Peyer's patch (tissue), 4 donors: ENCODE data around the gene CPNE9. TPM values are rescaled to one million over a fixed set of nuclear protein-coding genes. Genes with fewer than 3 reads are reported as not detected.

Experiments used
- DNase-seq, 3 donors: peaks; one replicate each; pipeline ENCODE4 v3.0.0-alpha.2; 2017 to 2019
- H3K27ac ChIP-seq, 4 donors: fragments of 200-600 bp; sonication (generic); one replicate each; pipeline ENCODE4 v1.5.1; 2016 to 2019
- H3K27me3 ChIP-seq, 2 donors: fragments of 200-600 bp; sonication (generic); one replicate each; pipeline ENCODE4 v1.5.1; 2019
- H3K36me3 ChIP-seq, 3 donors: fragments of 200-600 bp; sonication (generic); one replicate each; pipeline ENCODE4 v1.5.1; 2016 to 2019
- H3K4me1 ChIP-seq, 4 donors: fragments of 200-600 bp; sonication (generic); one replicate each; pipeline ENCODE4 v1.5.1; 2016 to 2019
- H3K4me3 ChIP-seq, 4 donors: fragments of 200-600 bp; sonication (generic); 1 replicate in 3 of 4; 2 replicates in 1 of 4; pipeline ENCODE4 v1.5.1; 2016 to 2019; ENCODE audit warnings: mild to moderate bottlenecking in 1 of 4
- H3K9me3 ChIP-seq, 4 donors: fragments of 200-600 bp; sonication (generic); one replicate each; pipeline ENCODE4 v1.5.1; 2016 to 2019; ENCODE audit warnings: mild to moderate bottlenecking in 1 of 4
- POLR2A ChIP-seq, 2 donors: fragments of 450-650 bp; IDR thresholded peaks; one replicate each; pipeline ENCODE4 v1.5.1; 2017; ENCODE audit warnings: antibody characterized with exemption in 2 of 2, mild to moderate bottlenecking in 2 of 2, moderate library complexity in 2 of 2
- total RNA-seq, 4 donors: library from RNA; depleted of rRNA; stranded (reverse); fragments of >200 nt; gene quantifications; one replicate each; pipeline ENCODE4 v1.1.0, GENCODE V29; 2016
- TF ChIP-seq, protein P1 (sequence below), 6 experiments: fragments of 450-650 bp in 4 of 6; fragments of 200-600 bp in 2 of 6; sonication (generic) in 1 of 6; IDR thresholded peaks; one replicate each; pipeline ENCODE4 v1.5.1; 2017 to 2019; ENCODE audit warnings: antibody characterized with exemption in 6 of 6, mild to moderate bottlenecking in 3 of 6, moderate library complexity in 1 of 6

Gene CPNE9
- total RNA-seq, 4 donors from 2014 or later, result not detected

DNA sequence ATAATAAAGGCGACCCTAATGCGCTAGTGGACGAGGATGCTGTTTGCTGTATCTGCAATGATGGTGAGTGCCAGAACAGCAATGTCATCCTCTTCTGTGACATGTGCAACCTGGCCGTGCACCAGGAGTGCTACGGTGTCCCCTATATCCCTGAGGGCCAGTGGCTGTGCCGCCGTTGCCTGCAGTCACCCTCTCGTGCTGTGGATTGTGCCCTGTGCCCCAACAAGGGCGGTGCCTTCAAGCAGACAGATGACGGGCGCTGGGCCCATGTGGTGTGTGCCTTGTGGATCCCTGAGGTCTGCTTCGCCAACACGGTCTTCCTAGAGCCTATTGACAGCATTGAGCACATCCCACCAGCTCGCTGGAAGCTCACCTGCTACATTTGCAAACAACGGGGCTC, 35.5 kb downstream of the CPNE9 start:
- Histone ChIP-seq H3K27ac (no peak overlapping the region), H3K36me3 (peaks cover 0 to 100% (median 6%) of the 10 kb centered on the region in 3 donors), H3K4me1 (no peaks in the 10 kb centered on the region), H3K9me3 (no peaks in the 10 kb centered on the region), H3K27me3 (no peaks in the 10 kb centered on the region), H3K4me3 (no peak overlapping the region)
- TF ChIP-seq POLR2A (IDR thresholded peaks at IDR 0.05), result no peak
- TF ChIP-seq, protein P1, sequence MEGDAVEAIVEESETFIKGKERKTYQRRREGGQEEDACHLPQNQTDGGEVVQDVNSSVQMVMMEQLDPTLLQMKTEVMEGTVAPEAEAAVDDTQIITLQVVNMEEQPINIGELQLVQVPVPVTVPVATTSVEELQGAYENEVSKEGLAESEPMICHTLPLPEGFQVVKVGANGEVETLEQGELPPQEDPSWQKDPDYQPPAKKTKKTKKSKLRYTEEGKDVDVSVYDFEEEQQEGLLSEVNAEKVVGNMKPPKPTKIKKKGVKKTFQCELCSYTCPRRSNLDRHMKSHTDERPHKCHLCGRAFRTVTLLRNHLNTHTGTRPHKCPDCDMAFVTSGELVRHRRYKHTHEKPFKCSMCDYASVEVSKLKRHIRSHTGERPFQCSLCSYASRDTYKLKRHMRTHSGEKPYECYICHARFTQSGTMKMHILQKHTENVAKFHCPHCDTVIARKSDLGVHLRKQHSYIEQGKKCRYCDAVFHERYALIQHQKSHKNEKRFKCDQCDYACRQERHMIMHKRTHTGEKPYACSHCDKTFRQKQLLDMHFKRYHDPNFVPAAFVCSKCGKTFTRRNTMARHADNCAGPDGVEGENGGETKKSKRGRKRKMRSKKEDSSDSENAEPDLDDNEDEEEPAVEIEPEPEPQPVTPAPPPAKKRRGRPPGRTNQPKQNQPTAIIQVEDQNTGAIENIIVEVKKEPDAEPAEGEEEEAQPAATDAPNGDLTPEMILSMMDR (IDR thresholded peaks at IDR 0.05), result no peak
- no peak for DNase-seq

- Histone ChIP-seq H3K4me1 (no peaks in the 10 kb centered on the region), H3K27me3 (no peaks in the 10 kb centered on the region), H3K36me3 (peaks cover 0 to 100% (median 8%) of the 10 kb centered on the region in 3 donors), H3K4me3 (no peak overlapping the region), H3K27ac (no peak overlapping the region), H3K9me3 (no peaks in the 10 kb centered on the region)
- no peak for DNase-seq
- no peak for TF ChIP-seq POLR2A (IDR thresholded peaks at IDR 0.05)
- TF ChIP-seq, protein P1 (IDR thresholded peaks at IDR 0.05), result no peak
Observed at GRCh38 chr3:9742560-9742959, 38.9 kb downstream of the CPNE9 start.

DNA sequence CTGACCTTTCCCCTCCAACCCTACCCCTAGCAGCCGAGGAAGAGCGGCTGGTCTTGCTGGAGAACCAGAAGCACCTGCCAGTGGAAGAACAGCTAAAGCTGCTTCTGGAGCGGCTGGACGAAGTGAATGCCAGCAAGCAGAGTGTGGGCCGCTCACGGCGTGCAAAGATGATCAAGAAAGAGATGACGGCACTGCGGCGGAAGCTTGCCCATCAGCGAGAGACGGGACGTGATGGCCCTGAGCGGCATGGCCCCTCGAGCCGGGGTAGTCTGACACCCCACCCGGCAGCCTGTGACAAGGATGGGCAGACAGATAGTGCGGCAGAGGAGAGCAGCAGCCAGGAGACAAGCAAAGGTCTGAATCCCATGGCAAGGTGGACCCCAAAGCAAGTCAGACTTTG, 39.9 kb downstream of the CPNE9 start:
- Histone ChIP-seq H3K4me3 (no peak overlapping the region), H3K36me3 (peaks cover 0 to 99% (median 8%) of the 10 kb centered on the region in 3 donors), H3K27ac (no peak overlapping the region), H3K9me3 (no peaks in the 10 kb centered on the region), H3K4me1 (no peaks in the 10 kb centered on the region), H3K27me3 (no peaks in the 10 kb centered on the region)
- no peak for TF ChIP-seq POLR2A (IDR thresholded peaks at IDR 0.05)
- TF ChIP-seq, protein P1 (IDR thresholded peaks at IDR 0.05), result no peak
- no peak for DNase-seq

DNA sequence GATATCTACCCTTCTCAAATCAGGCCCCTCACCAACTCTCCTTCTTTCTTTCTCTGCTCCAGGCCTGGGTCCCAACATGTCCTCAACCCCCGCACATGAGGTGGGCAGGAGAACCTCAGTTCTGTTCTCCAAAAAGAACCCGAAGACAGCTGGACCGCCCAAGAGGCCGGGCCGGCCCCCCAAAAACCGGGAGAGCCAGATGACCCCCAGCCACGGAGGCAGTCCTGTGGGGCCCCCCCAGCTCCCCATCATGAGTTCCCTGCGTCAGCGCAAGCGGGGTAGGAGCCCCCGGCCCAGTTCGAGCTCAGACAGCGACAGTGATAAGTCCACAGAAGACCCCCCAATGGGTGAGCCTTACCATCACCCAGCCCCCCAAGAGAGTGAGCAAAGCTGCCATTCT, 40.5 kb downstream of the CPNE9 start:
- H3K27ac ChIP-seq, result no peak overlapping the region
- no peak for TF ChIP-seq POLR2A (IDR thresholded peaks at IDR 0.05)
- TF ChIP-seq, protein P1 (IDR thresholded peaks at IDR 0.05), result no peak
- no peaks in the 10 kb centered on the region for H3K27me3 ChIP-seq
- no peak overlapping the region for H3K4me3 ChIP-seq
- no peak for DNase-seq
- H3K4me1 ChIP-seq, result peaks cover 0 to 5% (median 2%) of the 10 kb centered on the region in 4 donors
- peaks cover 0 to 93% (median 8%) of the 10 kb centered on the region in 3 donors for H3K36me3 ChIP-seq
- H3K9me3 ChIP-seq, result no peaks in the 10 kb centered on the region

- H3K9me3 ChIP-seq, result no peaks in the 10 kb centered on the region
- peaks cover 0 to 79% (median 7%) of the 10 kb centered on the region in 3 donors for H3K36me3 ChIP-seq
- no peak overlapping the region for H3K4me3 ChIP-seq
- DNase-seq, result no peak
- TF ChIP-seq, protein P1 (IDR thresholded peaks at IDR 0.05), result no peak
- no peak for TF ChIP-seq POLR2A (IDR thresholded peaks at IDR 0.05)
- H3K4me1 ChIP-seq, result peaks cover 3 to 6% (median 4%) of the 10 kb centered on the region in 4 donors
- no peak overlapping the region for H3K27ac ChIP-seq
- no peaks in the 10 kb centered on the region for H3K27me3 ChIP-seq
Observed at GRCh38 chr3:9745521-9745920, 41.9 kb downstream of the CPNE9 start.

DNA sequence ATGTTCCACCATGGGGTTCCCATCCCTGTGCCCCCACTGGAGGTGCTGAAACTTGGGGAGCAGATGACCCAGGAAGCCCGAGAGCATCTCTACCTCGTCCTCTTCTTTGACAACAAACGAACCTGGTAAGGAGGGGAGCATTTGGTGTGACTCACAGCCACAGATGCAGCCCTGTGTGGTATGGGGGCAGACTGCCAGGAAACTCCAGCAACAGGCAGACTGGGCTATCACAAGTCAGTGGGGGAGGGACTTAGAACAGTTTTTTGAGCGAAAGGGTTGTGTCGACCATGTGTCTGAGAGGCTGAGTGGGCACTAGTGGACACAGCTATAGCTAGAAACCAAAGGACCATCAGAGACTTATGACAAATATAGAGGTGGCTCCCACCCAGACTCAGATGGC, 42.7 kb downstream of the CPNE9 start:
- Histone ChIP-seq H3K36me3 (peaks cover 0 to 71% (median 3%) of the 10 kb centered on the region in 3 donors), H3K27ac (no peak overlapping the region), H3K4me3 (no peak overlapping the region), H3K27me3 (no peaks in the 10 kb centered on the region), H3K4me1 (peaks cover 3 to 12% (median 10%) of the 10 kb centered on the region in 4 donors), H3K9me3 (no peaks in the 10 kb centered on the region)
- no peak for TF ChIP-seq POLR2A (IDR thresholded peaks at IDR 0.05)
- TF ChIP-seq, protein P1 (IDR thresholded peaks at IDR 0.05), result no peak
- no peak for DNase-seq
